ENCODE measurements around the gene SNRPD2.

Gene SNRPD2

DNA sequence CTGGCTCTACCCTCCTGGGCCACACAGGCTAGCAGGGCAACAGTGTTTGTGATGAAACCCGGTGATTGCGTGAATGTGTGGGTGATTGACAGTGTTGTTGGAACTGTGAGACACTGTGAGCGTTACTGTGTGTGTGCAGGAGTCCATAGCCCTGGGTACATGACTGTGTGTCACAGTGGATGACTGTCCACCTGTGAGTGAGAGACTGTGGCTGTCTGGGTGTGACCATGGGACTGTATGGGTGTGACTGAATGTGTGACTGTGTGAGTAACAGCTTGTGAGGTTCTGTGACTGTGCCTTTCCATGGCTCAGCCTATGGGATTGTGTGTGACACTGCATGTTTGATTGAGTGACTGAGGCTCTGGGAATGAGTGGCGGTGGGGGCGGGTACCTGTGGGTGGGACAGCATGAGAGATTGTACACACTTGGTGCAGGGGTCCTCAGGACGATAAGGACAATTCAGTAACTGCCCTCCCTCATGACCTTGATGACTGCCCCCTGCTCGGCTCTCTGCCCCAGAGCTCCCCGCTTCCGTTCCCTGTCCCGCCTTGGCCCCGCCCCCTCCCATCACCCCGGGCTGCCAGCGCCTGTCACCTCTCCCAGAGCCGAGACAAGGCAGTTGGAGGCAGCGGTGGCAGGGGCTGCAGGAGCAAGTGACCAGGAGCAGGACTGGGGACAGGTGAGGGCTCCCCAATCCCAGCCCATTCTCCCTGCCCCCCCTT is 24.0 kb downstream of the SNRPD2 start, which contains the start of gene GIPR:
Gene GIPR, plus strand, starts transcription at position 602 of the 722 bp plus-strand sequence. CDS start 1,300 bp downstream, outside the sequence.
- H3K9ac ChIP-seq (ENCODE audit: low read length) = peak within 1 kb of the TSS; percentile 89

GRCh38 chr19:45664575-45664974 is 27.2 kb downstream of the SNRPD2 start:
- Histone ChIP-seq H3K9me3 (ENCODE audit: control insufficient read depth, low read length) (no peaks in the 10 kb centered on the region), H3K9ac (ENCODE audit: low read length) (no peak overlapping the region), H3K4me1 (ENCODE audit: control insufficient read depth, insufficient read depth, low read length) (peaks cover 7% of the 10 kb centered on the region), H3K4me3 (ENCODE audit: low read length) (no peak overlapping the region), H3K27me3 (ENCODE audit: control insufficient read depth, insufficient read depth, low read length) (peaks cover 14% of the 10 kb centered on the region), H3K36me3 (ENCODE audit: control insufficient read depth, insufficient read depth, low read length) (no peaks in the 10 kb centered on the region)

More for the DNA sequence above, 24.0 kb downstream of the SNRPD2 start, which contains the start of gene GIPR:
- no peaks in the 10 kb centered on the region for H3K9me3 ChIP-seq (ENCODE audit: control insufficient read depth, low read length)
- no peaks in the 10 kb centered on the region for H3K36me3 ChIP-seq (ENCODE audit: control insufficient read depth, insufficient read depth, low read length)
- peaks cover 18% of the 10 kb centered on the region for H3K4me1 ChIP-seq (ENCODE audit: control insufficient read depth, insufficient read depth, low read length)
- H3K4me3 ChIP-seq (ENCODE audit: low read length) = peak within 1 kb of the TSS; percentile 71
- peaks cover 24% of the 10 kb centered on the region for H3K27me3 ChIP-seq (ENCODE audit: control insufficient read depth, insufficient read depth, low read length)

GRCh38 chr19:45663800-45664199 is 28.0 kb downstream of the SNRPD2 start:
- no peak overlapping the region for H3K4me3 ChIP-seq (ENCODE audit: low read length)
- no peak overlapping the region for H3K9ac ChIP-seq (ENCODE audit: low read length)
- no peaks in the 10 kb centered on the region for H3K36me3 ChIP-seq (ENCODE audit: control insufficient read depth, insufficient read depth, low read length)
- H3K27me3 ChIP-seq (ENCODE audit: control insufficient read depth, insufficient read depth, low read length) = peaks cover 7% of the 10 kb centered on the region
- no peaks in the 10 kb centered on the region for H3K9me3 ChIP-seq (ENCODE audit: control insufficient read depth, low read length)
- H3K4me1 ChIP-seq (ENCODE audit: control insufficient read depth, insufficient read depth, low read length) = peaks cover 7% of the 10 kb centered on the region

DNA sequence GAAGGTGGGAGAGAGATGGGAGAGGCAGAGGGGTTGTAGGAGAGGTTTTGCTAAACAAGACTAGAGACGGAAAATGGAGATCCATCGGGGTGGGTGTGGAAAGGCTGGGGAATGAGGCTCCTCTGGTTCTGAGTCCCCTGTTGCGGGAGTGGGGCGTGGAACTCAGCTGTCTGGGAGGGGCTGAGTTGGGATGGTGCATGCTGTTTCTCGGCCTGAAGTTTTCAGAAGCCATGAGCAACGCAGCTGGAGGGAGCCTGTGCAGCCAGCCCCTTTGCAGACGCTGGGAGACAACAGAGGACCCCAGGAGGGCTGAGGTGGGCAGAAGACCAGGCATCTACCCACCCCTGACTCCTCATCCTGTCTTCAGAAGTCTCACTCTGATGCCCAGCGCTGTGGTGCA is 31.1 kb downstream of the SNRPD2 start:
- no peaks in the 10 kb centered on the region for H3K9me3 ChIP-seq (ENCODE audit: control insufficient read depth, low read length)
- H3K4me3 ChIP-seq (ENCODE audit: low read length) = no peak overlapping the region
- H3K4me1 ChIP-seq (ENCODE audit: control insufficient read depth, insufficient read depth, low read length) = no peaks in the 10 kb centered on the region
- no peaks in the 10 kb centered on the region for H3K36me3 ChIP-seq (ENCODE audit: control insufficient read depth, insufficient read depth, low read length)
- no peak overlapping the region for H3K9ac ChIP-seq (ENCODE audit: low read length)
- H3K27me3 ChIP-seq (ENCODE audit: control insufficient read depth, insufficient read depth, low read length) = no peaks in the 10 kb centered on the region

DNA sequence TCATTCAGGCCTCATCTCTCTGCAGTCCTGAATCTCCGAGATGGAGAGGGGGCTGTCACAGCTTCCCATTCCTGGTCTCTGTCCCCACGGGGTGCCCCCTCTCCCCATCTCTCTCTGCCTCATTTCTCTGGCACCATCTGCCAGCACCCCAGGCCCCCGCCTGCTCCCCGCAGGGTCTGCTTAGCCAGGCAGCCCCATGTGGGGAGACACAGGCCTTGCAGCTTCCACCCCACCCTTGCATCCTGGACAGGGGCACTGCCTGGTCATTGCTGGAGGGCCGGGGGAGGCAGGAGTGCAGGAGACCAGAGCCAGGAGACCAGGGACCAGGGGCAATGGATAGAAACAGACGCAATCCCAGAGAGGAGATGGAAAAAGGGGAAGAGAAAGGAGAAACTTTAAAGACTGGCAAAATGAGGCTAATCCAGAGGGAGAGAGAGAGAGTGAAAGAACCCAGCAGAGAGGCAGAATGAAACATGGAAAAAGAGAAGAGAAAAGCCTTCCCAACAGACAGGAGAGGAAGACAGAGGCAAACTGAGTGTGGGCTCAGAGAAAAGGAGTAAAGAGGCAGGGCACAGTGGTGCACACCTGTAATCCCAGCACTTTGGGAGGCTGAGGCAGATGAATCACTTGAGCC is 32.5 kb downstream of the SNRPD2 start:
- no peak overlapping the region for H3K9ac ChIP-seq (ENCODE audit: low read length)
- H3K36me3 ChIP-seq (ENCODE audit: control insufficient read depth, insufficient read depth, low read length) = no peaks in the 10 kb centered on the region
- H3K4me3 ChIP-seq (ENCODE audit: low read length) = no peak overlapping the region
- no peaks in the 10 kb centered on the region for H3K9me3 ChIP-seq (ENCODE audit: control insufficient read depth, low read length)
- H3K4me1 ChIP-seq (ENCODE audit: control insufficient read depth, insufficient read depth, low read length) = no peaks in the 10 kb centered on the region
- no peaks in the 10 kb centered on the region for H3K27me3 ChIP-seq (ENCODE audit: control insufficient read depth, insufficient read depth, low read length)

GRCh38 chr19:45657520-45658167 is 34.1 kb downstream of the SNRPD2 start:
- Histone ChIP-seq H3K9me3 (ENCODE audit: control insufficient read depth, low read length) (no peaks in the 10 kb centered on the region), H3K4me1 (ENCODE audit: control insufficient read depth, insufficient read depth, low read length) (no peaks in the 10 kb centered on the region), H3K4me3 (ENCODE audit: low read length) (no peak overlapping the region), H3K36me3 (ENCODE audit: control insufficient read depth, insufficient read depth, low read length) (no peaks in the 10 kb centered on the region), H3K9ac (ENCODE audit: low read length) (no peak overlapping the region), H3K27me3 (ENCODE audit: control insufficient read depth, insufficient read depth, low read length) (no peaks in the 10 kb centered on the region)

- Histone ChIP-seq H3K36me3 (ENCODE audit: control insufficient read depth, insufficient read depth, low read length) (no peaks in the 10 kb centered on the region), H3K27me3 (ENCODE audit: control insufficient read depth, insufficient read depth, low read length) (no peaks in the 10 kb centered on the region), H3K4me1 (ENCODE audit: control insufficient read depth, insufficient read depth, low read length) (no peaks in the 10 kb centered on the region), H3K9me3 (ENCODE audit: control insufficient read depth, low read length) (no peaks in the 10 kb centered on the region), H3K4me3 (ENCODE audit: low read length) (no peak overlapping the region), H3K9ac (ENCODE audit: low read length) (no peak overlapping the region)
Measured at GRCh38 chr19:45655073-45655472, 36.7 kb downstream of the SNRPD2 start.

- Histone ChIP-seq H3K27me3 (ENCODE audit: control insufficient read depth, insufficient read depth, low read length) (no peaks in the 10 kb centered on the region), H3K4me1 (ENCODE audit: control insufficient read depth, insufficient read depth, low read length) (no peaks in the 10 kb centered on the region), H3K36me3 (ENCODE audit: control insufficient read depth, insufficient read depth, low read length) (no peaks in the 10 kb centered on the region), H3K9ac (ENCODE audit: low read length) (no peak overlapping the region), H3K9me3 (ENCODE audit: control insufficient read depth, low read length) (no peaks in the 10 kb centered on the region), H3K4me3 (ENCODE audit: low read length) (no peak overlapping the region)
Measured at GRCh38 chr19:45653634-45654033, 38.1 kb downstream of the SNRPD2 start.

DNA sequence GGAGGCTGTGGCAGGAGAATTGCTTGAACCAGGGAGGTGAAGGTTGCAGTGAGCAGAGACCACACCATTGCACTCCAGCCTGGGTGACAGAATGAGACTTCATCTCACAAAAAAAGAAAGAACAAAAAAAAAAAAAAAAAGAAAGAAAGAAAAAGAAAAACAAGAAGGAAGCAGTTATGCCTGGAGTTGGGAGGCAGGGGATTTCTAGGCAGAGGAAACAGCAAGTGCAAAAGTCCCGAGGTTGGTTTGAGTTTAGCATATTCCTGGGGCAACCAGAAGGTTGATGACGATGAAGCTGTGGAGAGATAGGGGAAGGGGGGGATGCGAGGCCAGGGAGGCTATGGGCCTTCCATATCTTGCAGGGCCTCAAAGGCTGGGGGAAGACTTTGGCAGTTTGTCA is 41.0 kb downstream of the SNRPD2 start:
- H3K9me3 ChIP-seq (ENCODE audit: control insufficient read depth, low read length) = no peaks in the 10 kb centered on the region
- H3K36me3 ChIP-seq (ENCODE audit: control insufficient read depth, insufficient read depth, low read length) = no peaks in the 10 kb centered on the region

GRCh38 chr19:45646345-45646698 is 45.4 kb downstream of the SNRPD2 start:
- H3K36me3 ChIP-seq (ENCODE audit: control insufficient read depth, insufficient read depth, low read length) = no peaks in the 10 kb centered on the region
- H3K27me3 ChIP-seq (ENCODE audit: control insufficient read depth, insufficient read depth, low read length) = peaks cover 35% of the 10 kb centered on the region
- H3K4me3 ChIP-seq (ENCODE audit: low read length) = no peak overlapping the region
- H3K9ac ChIP-seq (ENCODE audit: low read length) = no peak overlapping the region
- no peaks in the 10 kb centered on the region for H3K9me3 ChIP-seq (ENCODE audit: control insufficient read depth, low read length)
- H3K4me1 ChIP-seq (ENCODE audit: control insufficient read depth, insufficient read depth, low read length) = peaks cover 23% of the 10 kb centered on the region

More for the DNA sequence above, 41.0 kb downstream of the SNRPD2 start:
- no peak overlapping the region for H3K4me3 ChIP-seq (ENCODE audit: low read length)
- H3K27me3 ChIP-seq (ENCODE audit: control insufficient read depth, insufficient read depth, low read length) = peaks cover 9% of the 10 kb centered on the region
- H3K9ac ChIP-seq (ENCODE audit: low read length) = no peak overlapping the region
- H3K4me1 ChIP-seq (ENCODE audit: control insufficient read depth, insufficient read depth, low read length) = peaks cover 6% of the 10 kb centered on the region

DNA sequence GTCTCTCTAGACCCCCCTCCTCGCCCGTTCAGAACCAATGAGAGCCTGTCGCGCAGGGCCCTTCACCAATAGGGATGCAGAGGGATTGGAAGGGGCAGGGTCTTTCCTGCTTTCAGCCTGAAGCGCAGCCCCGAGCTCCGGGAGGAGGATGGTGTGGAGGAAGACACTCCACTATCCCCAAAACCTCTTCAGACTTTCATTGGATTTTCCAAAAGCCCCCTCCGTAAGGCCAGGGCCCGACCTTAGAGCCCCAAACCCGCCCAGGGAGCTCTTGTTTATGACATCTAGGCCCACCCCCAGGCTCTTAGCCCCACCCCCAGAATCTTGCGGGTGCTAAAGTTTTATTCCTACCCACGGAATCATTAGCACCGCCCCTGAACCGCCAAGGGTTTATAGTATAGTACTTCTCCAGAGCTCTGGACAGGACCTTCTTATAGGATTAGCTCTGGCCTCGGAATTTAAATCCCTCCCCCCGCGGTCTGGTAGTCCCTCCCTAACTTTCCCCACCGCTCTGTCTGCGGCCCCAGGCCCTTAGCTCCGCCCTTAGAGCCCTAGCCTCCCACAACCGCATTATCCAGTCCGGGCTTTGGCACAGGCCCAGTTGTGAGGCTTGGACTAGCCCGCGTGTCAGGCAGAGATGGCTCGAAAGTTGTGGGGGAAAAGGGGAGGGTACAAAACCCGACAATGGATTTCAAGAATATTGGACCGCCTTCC is 46.0 kb downstream of the SNRPD2 start:
- H3K9ac ChIP-seq (ENCODE audit: low read length) = no peak overlapping the region
- peaks cover 28% of the 10 kb centered on the region for H3K4me1 ChIP-seq (ENCODE audit: control insufficient read depth, insufficient read depth, low read length)
- H3K27me3 ChIP-seq (ENCODE audit: control insufficient read depth, insufficient read depth, low read length) = peaks cover 35% of the 10 kb centered on the region
- no peaks in the 10 kb centered on the region for H3K9me3 ChIP-seq (ENCODE audit: control insufficient read depth, low read length)
- H3K4me3 ChIP-seq (ENCODE audit: low read length) = no peak overlapping the region
- no peaks in the 10 kb centered on the region for H3K36me3 ChIP-seq (ENCODE audit: control insufficient read depth, insufficient read depth, low read length)

All from mucosa of stomach (tissue), 1 donor.